ENCODE measurements around the gene CPNE8. TPM values are rescaled to one million over a fixed set of nuclear protein-coding genes. Genes with fewer than 3 reads are reported as not detected.

CPNE8 gene
- total RNA-seq, 2 experiments from 2014 or later = not detected

DNA sequence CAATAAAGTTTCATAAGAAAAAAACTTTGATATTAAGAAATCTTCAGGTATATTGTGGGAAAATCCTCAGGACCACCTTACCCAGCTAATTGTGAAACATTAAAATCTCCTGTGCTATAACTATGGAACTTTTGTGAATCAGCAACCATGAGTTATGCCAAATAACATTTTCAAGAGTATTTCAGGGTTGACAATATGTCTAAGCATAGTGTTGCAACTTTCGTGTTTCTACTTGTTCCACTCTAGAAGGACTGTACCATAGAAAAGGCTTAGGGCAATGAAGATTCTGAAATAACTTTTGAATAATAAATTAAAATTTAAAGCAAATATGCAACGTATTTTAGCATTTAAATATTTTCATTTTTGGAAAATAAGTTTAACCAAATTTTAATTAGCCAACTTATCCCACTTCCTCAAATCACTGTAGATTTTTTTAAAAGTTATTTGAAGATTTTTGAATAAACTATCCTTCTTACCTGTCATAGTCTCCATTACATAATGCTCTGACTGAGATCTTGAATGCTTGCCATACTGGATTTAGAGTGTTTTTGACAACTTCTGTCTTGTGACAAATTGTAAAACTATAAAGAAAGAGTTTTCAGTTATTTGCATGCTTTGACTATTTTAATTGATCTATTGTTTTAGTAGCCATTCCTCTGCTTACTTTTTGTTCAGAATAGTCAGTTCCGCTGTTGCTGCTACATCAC is 143.6 kb downstream of the CPNE8 start:
- Histone ChIP-seq H3K4me1 (ENCODE audit: insufficient read depth, low read length, poor library complexity, severe bottlenecking) (no peaks in the 10 kb centered on the region), H2AFZ (ENCODE audit: low read length) (no peak overlapping the region), H4K20me1 (ENCODE audit: insufficient read depth, low read length) (no peaks in the 10 kb centered on the region), H3K4me3 (ENCODE audit: low read depth, low read length, poor library complexity, severe bottlenecking) (no peak overlapping the region), H3K4me2 (ENCODE audit: low read length) (no peak overlapping the region), H3K79me2 (ENCODE audit: insufficient read depth, low read depth, low read length) (no peaks in the 10 kb centered on the region), H3K9me2 (ENCODE audit: insufficient read depth, low read length) (no peaks in the 10 kb centered on the region), H3K36me3 (ENCODE audit: insufficient read depth, low read length) (no peaks in the 10 kb centered on the region), H3K27ac (ENCODE audit: low read depth, low read length, poor library complexity, severe bottlenecking) (no peak overlapping the region), H3K9me3 (ENCODE audit: low read length) (no peaks in the 10 kb centered on the region)
- TF ChIP-seq, protein P1, sequence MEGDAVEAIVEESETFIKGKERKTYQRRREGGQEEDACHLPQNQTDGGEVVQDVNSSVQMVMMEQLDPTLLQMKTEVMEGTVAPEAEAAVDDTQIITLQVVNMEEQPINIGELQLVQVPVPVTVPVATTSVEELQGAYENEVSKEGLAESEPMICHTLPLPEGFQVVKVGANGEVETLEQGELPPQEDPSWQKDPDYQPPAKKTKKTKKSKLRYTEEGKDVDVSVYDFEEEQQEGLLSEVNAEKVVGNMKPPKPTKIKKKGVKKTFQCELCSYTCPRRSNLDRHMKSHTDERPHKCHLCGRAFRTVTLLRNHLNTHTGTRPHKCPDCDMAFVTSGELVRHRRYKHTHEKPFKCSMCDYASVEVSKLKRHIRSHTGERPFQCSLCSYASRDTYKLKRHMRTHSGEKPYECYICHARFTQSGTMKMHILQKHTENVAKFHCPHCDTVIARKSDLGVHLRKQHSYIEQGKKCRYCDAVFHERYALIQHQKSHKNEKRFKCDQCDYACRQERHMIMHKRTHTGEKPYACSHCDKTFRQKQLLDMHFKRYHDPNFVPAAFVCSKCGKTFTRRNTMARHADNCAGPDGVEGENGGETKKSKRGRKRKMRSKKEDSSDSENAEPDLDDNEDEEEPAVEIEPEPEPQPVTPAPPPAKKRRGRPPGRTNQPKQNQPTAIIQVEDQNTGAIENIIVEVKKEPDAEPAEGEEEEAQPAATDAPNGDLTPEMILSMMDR (conservative IDR thresholded peaks at IDR 0.05; ENCODE audit: low read length) = no peak
- TF ChIP-seq EZH2phosphoT487 (IDR thresholded peaks at IDR 0.05; ENCODE audit: borderline replicate concordance, low read depth, low read length) = no peak
- no TSS peak for BruUV-seq (replicated peaks)
- intact Hi-C loops (cut with micrococcal nuclease; ENCODE audit: unreplicated experiment) = no loop called here
- ChIA-PET POLR2A (no interaction called here), CTCF (ENCODE audit: unreplicated experiment) (no interaction called here)
- DNase-seq (ENCODE audit: low spot score) = no peak

DNA sequence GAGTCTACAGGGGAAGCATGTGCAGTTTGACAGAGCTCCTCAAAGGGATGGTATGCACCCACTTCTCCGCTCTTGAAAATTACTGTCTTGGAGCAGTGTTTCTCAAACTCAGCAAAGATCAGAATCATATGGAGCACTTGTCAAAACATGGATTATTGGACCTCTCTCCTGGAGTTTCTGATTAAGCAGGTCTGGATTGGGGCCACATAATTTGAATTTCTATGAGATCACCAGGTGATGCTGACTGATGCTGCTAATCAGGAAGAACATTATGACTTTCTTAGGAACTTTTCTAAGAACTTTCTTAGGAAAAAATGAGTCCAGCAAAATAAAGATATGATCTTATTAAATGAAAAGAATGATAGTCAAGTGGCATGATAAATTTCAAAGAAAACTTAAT is 144.3 kb downstream of the CPNE8 start:
- TF ChIP-seq, protein P1 (conservative IDR thresholded peaks at IDR 0.05; ENCODE audit: low read length) = no peak
- TF ChIP-seq EZH2phosphoT487 (IDR thresholded peaks at IDR 0.05; ENCODE audit: borderline replicate concordance, low read depth, low read length) = no peak

DNA sequence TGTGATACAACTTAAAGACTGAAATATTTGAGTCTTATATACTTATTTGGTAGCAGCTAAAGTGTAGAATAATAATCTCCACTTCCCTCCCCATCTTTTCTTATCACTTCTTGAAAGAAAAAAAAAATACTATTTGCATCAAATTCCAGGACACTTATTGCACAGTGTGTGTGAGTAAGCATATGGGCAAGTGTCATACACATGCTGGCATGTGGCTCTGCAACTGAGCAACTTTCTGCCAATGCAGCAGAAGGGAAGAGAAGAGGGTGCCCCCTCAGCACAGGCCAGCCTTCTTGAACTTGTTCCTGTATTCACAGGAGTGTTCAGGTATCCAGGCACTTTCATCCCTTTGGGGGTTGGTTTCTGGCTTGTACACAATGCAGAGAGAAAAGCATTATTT is 145.8 kb downstream of the CPNE8 start:
- no TSS peak for BruUV-seq (replicated peaks)
- Histone ChIP-seq H3K36me3 (ENCODE audit: insufficient read depth, low read length) (no peaks in the 10 kb centered on the region), H2AFZ (ENCODE audit: low read length) (no peak overlapping the region), H3K4me1 (ENCODE audit: insufficient read depth, low read length, poor library complexity, severe bottlenecking) (no peaks in the 10 kb centered on the region), H3K9me3 (ENCODE audit: low read length) (no peaks in the 10 kb centered on the region), H3K4me2 (ENCODE audit: low read length) (no peak overlapping the region), H3K4me3 (ENCODE audit: low read depth, low read length, poor library complexity, severe bottlenecking) (no peak overlapping the region), H4K20me1 (ENCODE audit: insufficient read depth, low read length) (no peaks in the 10 kb centered on the region), H3K79me2 (ENCODE audit: insufficient read depth, low read depth, low read length) (no peaks in the 10 kb centered on the region), H3K27ac (ENCODE audit: low read depth, low read length, poor library complexity, severe bottlenecking) (no peak overlapping the region), H3K9me2 (ENCODE audit: insufficient read depth, low read length) (no peaks in the 10 kb centered on the region)
- intact Hi-C loops (cut with micrococcal nuclease; ENCODE audit: unreplicated experiment) = no loop called here
- ChIA-PET POLR2A (no interaction called here), CTCF (ENCODE audit: unreplicated experiment) (no interaction called here)
- DNase-seq (ENCODE audit: low spot score) = no peak
- TF ChIP-seq, protein P1 (conservative IDR thresholded peaks at IDR 0.05; ENCODE audit: low read length) = no peak
- TF ChIP-seq EZH2phosphoT487 (IDR thresholded peaks at IDR 0.05; ENCODE audit: borderline replicate concordance, low read depth, low read length) = no peak

More for the DNA sequence above, 144.3 kb downstream of the CPNE8 start:
- POLR2A ChIA-PET = no interaction called here
- Histone ChIP-seq H3K36me3 (ENCODE audit: insufficient read depth, low read length) (no peaks in the 10 kb centered on the region), H3K9me2 (ENCODE audit: insufficient read depth, low read length) (no peaks in the 10 kb centered on the region), H2AFZ (ENCODE audit: low read length) (no peak overlapping the region), H3K4me3 (ENCODE audit: low read depth, low read length, poor library complexity, severe bottlenecking) (no peak overlapping the region), H3K4me1 (ENCODE audit: insufficient read depth, low read length, poor library complexity, severe bottlenecking) (no peaks in the 10 kb centered on the region), H3K9me3 (ENCODE audit: low read length) (no peaks in the 10 kb centered on the region), H3K27ac (ENCODE audit: low read depth, low read length, poor library complexity, severe bottlenecking) (no peak overlapping the region), H3K4me2 (ENCODE audit: low read length) (no peak overlapping the region), H3K79me2 (ENCODE audit: insufficient read depth, low read depth, low read length) (no peaks in the 10 kb centered on the region), H4K20me1 (ENCODE audit: insufficient read depth, low read length) (no peaks in the 10 kb centered on the region)
- no TSS peak for BruUV-seq (replicated peaks)
- DNase-seq (ENCODE audit: low spot score) = no peak
- CTCF ChIA-PET (ENCODE audit: unreplicated experiment) = no interaction called here
- intact Hi-C loops (cut with micrococcal nuclease; ENCODE audit: unreplicated experiment) = no loop called here

All from OCI-LY7 (cell line).